CD8-positive, alpha-beta memory T cell (primary cell): ENCODE results near the gene SLC4A5. TPM values are rescaled to one million over a fixed set of nuclear protein-coding genes. Genes with fewer than 3 reads are reported as not detected.
A peak's percentile ranks its signal among the peaks of the same experiment; 100 is the strongest.
"Not testable (repeated sequence)": the region's sequence is repeated elsewhere in the genome, so short reads cannot be mapped to it uniquely, and the experiment has no call there.

Experiments
- CTCF ChIA-PET: fragments of 350-600 bp; sonication (Branson Sonifier 250); formaldehyde crosslinking; loops from one replicate; lab custom pipeline; 2021; ENCODE audit warnings: antibody characterized with exemption; lab: Charles Lee
- POLR2A ChIA-PET: fragments of 350-600 bp; sonication (Branson Sonifier 250); formaldehyde crosslinking; loops from one replicate; lab custom pipeline; 2021; ENCODE audit warnings: antibody characterized with exemption; lab: Charles Lee
- DNase-seq, 5 donors: peaks; one replicate each; pipeline versions ENCODE4 v3.0.0 to v3.0.0-alpha.2; 2020 to 2022; ENCODE audit warnings: mixed read lengths in 1 of 5
- H3K27ac ChIP-seq: one replicate; pipeline ENCODE4 v1.7.0; 2013; ENCODE audit warnings: low read depth, mild to moderate bottlenecking, low read length, moderate library complexity
- H3K27me3 ChIP-seq: 2 replicates; pipeline ENCODE4 v1.7.0; 2013; ENCODE audit warnings: low read length, mild to moderate bottlenecking; ENCODE audit not compliant: insufficient read depth, poor library complexity, severe bottlenecking
- H3K36me3 ChIP-seq: 2 replicates; pipeline ENCODE4 v1.7.0; 2013; ENCODE audit warnings: mild to moderate bottlenecking, low read length, moderate library complexity; ENCODE audit not compliant: insufficient read depth
- H3K4me1 ChIP-seq: 2 replicates; pipeline ENCODE4 v1.7.0; 2013; ENCODE audit warnings: mild to moderate bottlenecking, low read length, moderate library complexity; ENCODE audit not compliant: insufficient read depth
- H3K4me3 ChIP-seq: 2 replicates; pipeline ENCODE4 v1.7.0; 2013; ENCODE audit warnings: mild to moderate bottlenecking, low read length
- H3K9me3 ChIP-seq: 2 replicates; pipeline ENCODE4 v1.7.0; 2013; ENCODE audit warnings: mild to moderate bottlenecking, low read length
- H3K27ac Mint-ChIP-seq, 8 donors: one replicate each; pipeline ENCODE4 v1.8.0; 2020 to 2021; ENCODE audit warnings: mixed read lengths in 8 of 8, mild to moderate bottlenecking in 6 of 8, inconsistent platforms in 3 of 8, moderate library complexity in 3 of 8
- H3K27me3 Mint-ChIP-seq, 2 donors: one replicate each; pipeline ENCODE4 v1.8.0; 2020 to 2021; ENCODE audit warnings: mixed read lengths in 2 of 2, mild to moderate bottlenecking in 1 of 2, moderate library complexity in 1 of 2
- H3K36me3 Mint-ChIP-seq, 3 donors: one replicate each; pipeline ENCODE4 v1.8.0; 2020 to 2021; ENCODE audit warnings: mixed read lengths in 3 of 3, inconsistent platforms in 1 of 3, mild to moderate bottlenecking in 1 of 3
- H3K4me1 Mint-ChIP-seq, 3 donors: one replicate each; pipeline ENCODE4 v1.8.0; 2020 to 2021; ENCODE audit warnings: mixed read lengths in 3 of 3, inconsistent platforms in 1 of 3, mild to moderate bottlenecking in 1 of 3
- H3K4me3 Mint-ChIP-seq, 7 donors: one replicate each; pipeline ENCODE4 v1.8.0; 2020 to 2021; ENCODE audit warnings: mixed read lengths in 7 of 7, mild to moderate bottlenecking in 6 of 7, moderate library complexity in 4 of 7, inconsistent platforms in 2 of 7
- H3K9me3 Mint-ChIP-seq, 5 donors: one replicate each; pipeline ENCODE4 v1.8.0; 2020 to 2022; ENCODE audit warnings: mixed read lengths in 5 of 5, mild to moderate bottlenecking in 3 of 5, moderate library complexity in 2 of 5, inconsistent platforms in 1 of 5
- polyA plus RNA-seq: library from polyadenylated mRNA; unstranded; fragments of 300-500 nt; fragmentation: Illumina TruSeq; gene quantifications from one replicate; pipeline ENCODE4 v1.2.3, GENCODE V29; 2021
- total RNA-seq, 2 experiments: library from RNA; stranded (reverse); gene quantifications; one replicate each; pipeline ENCODE4 v1.2.3, GENCODE V29; 2021

SLC4A5 gene
- total and polyA plus RNA-seq, 3 experiments from 2014 or later = 0.13 to 1.9 (median 1.8) TPM

- Mint-ChIP-seq H3K4me1 (peaks cover 21 to 40% (median 38%) of the 10 kb centered on the region in 3 donors), H3K9me3 (no peaks in the 10 kb centered on the region), H3K27me3 (peaks cover 0 to 3% of the 10 kb centered on the region in 2 donors), H3K27ac (peak overlapping the region in 4 of 8 donors; percentile 8 to 85 (median 54)), H3K36me3 (peaks cover 0 to 7% (median 0%) of the 10 kb centered on the region in 3 donors), H3K4me3 (peak overlapping the region in 1 of 7 donors; percentile 90)
- Histone ChIP-seq H3K4me1 (peaks cover 23% of the 10 kb centered on the region), H3K36me3 (no peaks in the 10 kb centered on the region), H3K4me3 (no peak overlapping the region), H3K9me3 (no peaks in the 10 kb centered on the region), H3K27ac (no peak overlapping the region), H3K27me3 (no peaks in the 10 kb centered on the region)
- ChIA-PET POLR2A (interaction anchor here (1.0 to 3.6 kb wide), 2 partner anchors 18 to 19 kb away, joined by 5 to 84 read pairs; partner anchors contain the start of gene MOB1A), CTCF (interaction anchor here (0.9 to 5.0 kb wide), 6 partner anchors 12 to 195 kb away, joined by 3 to 59 read pairs (median 4); partner anchors contain the start of gene MOB1A)
- no peak for DNase-seq
These were observed 146.2 kb downstream of the SLC4A5 start for GRCh38 chr2:74197049-74197448.

- no peaks in the 10 kb centered on the region for H3K9me3 Mint-ChIP-seq
- H3K36me3 ChIP-seq = no peaks in the 10 kb centered on the region
- POLR2A ChIA-PET = interaction anchor here (0.6 kb wide), 1 partner anchor 9 kb away, joined by 5 read pairs; no protein-coding TSS in a partner anchor
- H3K27ac Mint-ChIP-seq = no peak overlapping the region
- no peak for DNase-seq
- peak overlapping the region in 1 of 7 donors; percentile 6 for H3K4me3 Mint-ChIP-seq
- no peak overlapping the region for H3K27ac ChIP-seq
- H3K36me3 Mint-ChIP-seq = peaks cover 0 to 7% (median 0%) of the 10 kb centered on the region in 3 donors
- CTCF ChIA-PET = no interaction called here
- H3K4me3 ChIP-seq = no peak overlapping the region
- H3K4me1 Mint-ChIP-seq = peaks cover 17 to 21% (median 17%) of the 10 kb centered on the region in 3 donors
- peaks cover 10% of the 10 kb centered on the region for H3K4me1 ChIP-seq
- peaks cover 0 to 3% of the 10 kb centered on the region in 2 donors for H3K27me3 Mint-ChIP-seq
- H3K27me3 ChIP-seq = no peaks in the 10 kb centered on the region
- no peaks in the 10 kb centered on the region for H3K9me3 ChIP-seq
These were observed 148.4 kb downstream of the SLC4A5 start for GRCh38 chr2:74194799-74195198.

DNA sequence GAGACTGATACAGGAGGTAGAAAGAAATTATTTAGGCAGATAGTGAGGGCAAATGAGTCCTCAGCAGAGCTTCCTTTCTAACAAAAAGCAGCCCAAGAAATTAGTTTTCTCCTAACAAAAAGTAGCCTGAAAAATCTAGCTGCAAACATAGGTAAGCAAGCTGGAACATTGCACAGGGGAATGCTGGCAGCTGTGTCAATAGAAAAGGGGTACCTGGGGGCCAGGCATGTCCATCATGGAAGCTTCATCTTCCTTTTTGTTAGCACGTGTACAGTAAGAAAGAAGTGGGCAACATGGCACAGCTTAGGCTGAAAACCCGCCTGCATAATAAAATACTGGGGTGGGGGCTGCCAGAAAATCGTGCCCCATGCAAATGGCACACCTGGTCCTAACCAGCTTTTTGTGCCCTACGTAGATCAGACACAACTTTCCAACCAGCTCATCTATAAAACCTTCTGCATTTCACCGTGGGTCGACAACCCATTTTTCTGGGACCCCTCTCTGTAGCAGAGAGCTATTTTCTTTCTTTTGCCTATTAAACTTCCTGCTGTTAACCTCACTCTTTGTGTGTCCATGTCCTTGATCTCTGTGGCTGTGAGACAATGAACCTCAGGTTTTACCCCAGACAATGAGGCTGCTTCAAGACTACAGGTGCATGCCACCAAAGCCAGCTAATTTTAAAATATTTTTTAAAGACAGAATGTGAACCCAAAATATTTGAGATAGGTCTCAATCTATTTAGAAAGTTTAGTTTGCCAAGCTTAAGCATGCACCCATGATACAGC is 151.4 kb downstream of the SLC4A5 start:
- no peak for DNase-seq
- Histone ChIP-seq H3K4me3 (no peak overlapping the region), H3K9me3 (no peaks in the 10 kb centered on the region), H3K27me3 (no peaks in the 10 kb centered on the region), H3K4me1 (no peaks in the 10 kb centered on the region), H3K36me3 (no peaks in the 10 kb centered on the region), H3K27ac (no peak overlapping the region)
- Mint-ChIP-seq H3K4me3 (no peak overlapping the region), H3K9me3 (no peaks in the 10 kb centered on the region), H3K36me3 (no peaks in the 10 kb centered on the region), H3K4me1 (no peaks in the 10 kb centered on the region), H3K27ac (no peak overlapping the region), H3K27me3 (peaks cover 2 to 3% of the 10 kb centered on the region in 2 donors)
- POLR2A ChIA-PET = interaction anchor here (0.8 to 1.1 kb wide), 3 partner anchors 8 to 80 kb away, joined by 3 read pairs; partner anchors contain the start of gene MOB1A
- CTCF ChIA-PET = interaction anchor here (1.0 kb wide), 1 partner anchor 13 kb away, joined by 3 read pairs; the partner anchor contains the start of gene MOB1A

GRCh38 chr2:74188696-74189095 is 154.5 kb downstream of the SLC4A5 start:
- Histone ChIP-seq H3K4me3 (no peak overlapping the region), H3K4me1 (no peaks in the 10 kb centered on the region), H3K9me3 (no peaks in the 10 kb centered on the region), H3K36me3 (no peaks in the 10 kb centered on the region), H3K27me3 (no peaks in the 10 kb centered on the region), H3K27ac (no peak overlapping the region)
- POLR2A ChIA-PET = no interaction called here
- H3K36me3 Mint-ChIP-seq = no peaks in the 10 kb centered on the region
- H3K4me3 Mint-ChIP-seq = no peak overlapping the region
- DNase-seq = no peak
- H3K4me1 Mint-ChIP-seq = peaks cover 3 to 11% (median 7%) of the 10 kb centered on the region in 3 donors
- H3K27ac Mint-ChIP-seq = no peak overlapping the region
- peaks cover 0 to 2% (median 0%) of the 10 kb centered on the region in 5 donors for H3K9me3 Mint-ChIP-seq
- CTCF ChIA-PET = interaction anchor here (2.3 kb wide), 1 partner anchor 10 kb away, joined by 12 read pairs; the partner anchor contains the start of gene MOB1A
- H3K27me3 Mint-ChIP-seq = peaks cover 2 to 3% of the 10 kb centered on the region in 2 donors

DNA sequence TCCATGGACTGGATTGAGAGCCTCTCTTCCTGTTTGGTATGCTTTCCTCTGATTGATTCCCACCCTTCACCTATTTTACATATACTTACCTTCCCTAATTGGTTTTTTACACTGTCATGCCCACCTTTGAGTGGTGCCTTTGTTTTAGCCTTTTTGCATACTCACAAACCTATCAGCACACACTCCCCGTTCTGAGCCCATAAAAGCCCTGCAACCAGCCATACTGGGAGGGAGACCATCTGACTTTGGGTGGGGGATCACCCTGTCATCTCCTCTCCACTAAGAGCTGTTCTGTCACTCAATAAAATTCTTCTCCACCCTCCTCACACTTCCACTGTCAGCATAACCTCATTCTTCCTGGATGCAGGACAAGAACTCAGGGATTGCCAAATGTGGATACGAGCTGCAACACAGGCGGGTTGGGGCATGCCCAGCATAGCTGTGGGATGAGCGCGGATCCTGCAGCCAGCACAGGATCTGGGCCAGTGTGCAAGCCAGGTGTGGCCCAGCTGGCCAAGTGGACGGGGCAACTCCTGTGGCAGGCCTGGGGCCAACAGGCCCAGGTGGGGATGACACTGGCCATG is 155.1 kb downstream of the SLC4A5 start:
- POLR2A ChIA-PET = no interaction called here
- H3K27ac Mint-ChIP-seq = no peak overlapping the region

GRCh38 chr2:74186706-74187105 is 156.5 kb downstream of the SLC4A5 start:
- H3K4me3 ChIP-seq, H3K4me1 ChIP-seq, H3K36me3 Mint-ChIP-seq, H3K27ac ChIP-seq, CTCF ChIA-PET, H3K27me3 ChIP-seq, H3K9me3 ChIP-seq, DNase-seq, POLR2A ChIA-PET, H3K9me3 Mint-ChIP-seq, H3K27ac Mint-ChIP-seq, H3K27me3 Mint-ChIP-seq, H3K36me3 ChIP-seq: not testable (repeated sequence)
- H3K4me1 Mint-ChIP-seq = peaks cover 3 to 11% (median 7%) of the 10 kb centered on the region in 3 donors
- peak overlapping the region in 2 of 7 donors; percentile 9 to 13 for H3K4me3 Mint-ChIP-seq

More for the DNA sequence above, 155.1 kb downstream of the SLC4A5 start:
- Histone ChIP-seq H3K27me3 (no peaks in the 10 kb centered on the region), H3K4me1 (no peaks in the 10 kb centered on the region), H3K27ac (no peak overlapping the region), H3K9me3 (no peaks in the 10 kb centered on the region), H3K4me3 (no peak overlapping the region), H3K36me3 (no peaks in the 10 kb centered on the region)
- Mint-ChIP-seq H3K27me3 (peaks cover 2 to 3% of the 10 kb centered on the region in 2 donors), H3K4me3 (no peak overlapping the region), H3K9me3 (peaks cover 0 to 2% (median 0%) of the 10 kb centered on the region in 5 donors), H3K4me1 (peaks cover 3 to 11% (median 7%) of the 10 kb centered on the region in 3 donors), H3K36me3 (no peaks in the 10 kb centered on the region)
- CTCF ChIA-PET = no interaction called here
- no peak for DNase-seq

DNA sequence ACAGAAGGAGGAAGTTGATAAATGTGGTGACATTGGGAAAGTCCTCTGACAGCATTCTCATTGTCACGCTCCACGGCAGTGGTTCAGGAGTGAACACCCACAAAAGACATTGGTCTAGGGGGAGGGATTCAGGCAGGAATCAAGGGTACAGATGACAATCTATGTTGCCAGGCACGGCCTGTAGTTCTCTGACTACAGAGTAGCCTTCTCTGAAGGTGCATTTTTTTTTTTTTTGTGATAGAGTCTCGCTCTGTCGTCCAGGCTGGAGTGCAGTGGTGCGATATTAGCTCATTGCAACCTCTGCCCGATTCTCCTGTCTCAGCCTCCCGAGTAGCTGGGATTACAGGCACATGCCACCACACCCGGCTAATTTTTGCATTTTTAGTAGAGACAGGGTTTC is 157.2 kb downstream of the SLC4A5 start:
- Histone ChIP-seq H3K27ac (peak overlapping the region; percentile 21), H3K9me3 (no peaks in the 10 kb centered on the region), H3K4me3 (no peak overlapping the region), H3K27me3 (no peaks in the 10 kb centered on the region), H3K36me3 (no peaks in the 10 kb centered on the region), H3K4me1 (no peaks in the 10 kb centered on the region)
- Mint-ChIP-seq H3K27ac (peak overlapping the region in 3 of 8 donors; percentile 17 to 47 (median 29)), H3K4me3 (peak overlapping the region in 3 of 7 donors; percentile 52 to 73 (median 64)), H3K27me3 (peaks cover 0 to 2% of the 10 kb centered on the region in 2 donors), H3K4me1 (peaks cover 3 to 11% (median 7%) of the 10 kb centered on the region in 3 donors), H3K36me3 (no peaks in the 10 kb centered on the region), H3K9me3 (peaks cover 0 to 2% (median 0%) of the 10 kb centered on the region in 5 donors)
- ChIA-PET POLR2A (no interaction called here), CTCF (no interaction called here)
- DNase-seq = peak in 3 of 5 donors; percentile 15 to 29 (median 22)
